ENCODE results near the gene RYR3.

Gene RYR3

DNA sequence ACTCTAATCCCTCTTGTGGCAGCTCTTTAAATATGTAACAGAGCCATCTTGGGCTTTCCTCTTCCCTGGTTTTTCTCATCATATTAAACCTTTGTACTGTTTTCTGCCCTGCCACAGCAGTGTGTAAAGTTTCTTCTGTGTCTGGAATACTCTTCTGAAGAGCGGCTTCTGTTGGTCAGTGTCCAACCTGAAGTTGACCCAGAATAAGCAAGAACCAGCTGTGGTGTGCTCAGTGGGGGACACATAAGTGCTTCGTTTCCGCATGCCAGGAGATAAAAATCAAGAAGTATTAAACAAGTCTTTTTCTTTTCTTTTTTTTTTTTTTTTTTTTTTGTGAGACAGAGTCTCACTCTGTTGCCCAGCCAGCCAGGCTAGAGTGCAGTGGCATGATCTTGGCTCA, 484.3 kb downstream of the RYR3 start:
- H3K27me3 ChIP-seq (ENCODE audit: insufficient read depth, low read length): no peaks in the 10 kb centered on the region
- H3K4me2 ChIP-seq (ENCODE audit: low read length): no peak overlapping the region
- H2BK120ac ChIP-seq (ENCODE audit: insufficient read depth, low read length, poor library complexity): no peak overlapping the region
- no peak overlapping the region for H2BK5ac ChIP-seq (ENCODE audit: low read depth, low read length, poor library complexity)
- no peak overlapping the region for H4K8ac ChIP-seq (ENCODE audit: low read depth, low read length)
- no peaks in the 10 kb centered on the region for H3K9me3 ChIP-seq (ENCODE audit: insufficient read depth, low read depth, low read length)
- H3K4me3 ChIP-seq (ENCODE audit: low read depth, low read length): no peak overlapping the region
- no peak overlapping the region for H3K9ac ChIP-seq (ENCODE audit: low read length)
- no peak overlapping the region for H3K4ac ChIP-seq (ENCODE audit: low read depth, low read length)
- no peak overlapping the region for H2AFZ ChIP-seq (ENCODE audit: insufficient read depth, low read length, poor library complexity)
- H2BK12ac ChIP-seq (ENCODE audit: low read length): no peak overlapping the region
- H2AK5ac ChIP-seq (ENCODE audit: low read length): no peak overlapping the region
- no CpG with 5 or more reads among the region's 3 CpGs for WGBS (ENCODE audit: extremely low coverage, insufficient coverage, insufficient read length)
- no peak overlapping the region for H4K91ac ChIP-seq (ENCODE audit: low read depth, low read length)
- H4K12ac ChIP-seq (ENCODE audit: low read depth, low read length): no peak overlapping the region
- no peak overlapping the region for H3K18ac ChIP-seq (ENCODE audit: low read length)
- H3K79me2 ChIP-seq (ENCODE audit: control insufficient read depth, insufficient read depth, low read length, poor library complexity): no peaks in the 10 kb centered on the region
- H3K23ac ChIP-seq (ENCODE audit: low read length): no peak overlapping the region
- peaks cover 0 to 1% of the 10 kb centered on the region in 2 experiments for H3K36me3 ChIP-seq (ENCODE audit: control insufficient read depth in 1 of 2, insufficient read depth in 2 of 2, low read length in 2 of 2)
- no peak overlapping the region for H3K14ac ChIP-seq (ENCODE audit: low read length)
- DNase-seq: no peak
- no peaks in the 10 kb centered on the region for H3K4me1 ChIP-seq (ENCODE audit: control insufficient read depth in 1 of 2, insufficient read depth in 2 of 2, low read length in 2 of 2)
- no peaks in the 10 kb centered on the region for H3K79me1 ChIP-seq (ENCODE audit: low read length)
- H3K27ac ChIP-seq (ENCODE audit: low read depth, low read length): no peak overlapping the region

- Histone ChIP-seq H4K91ac (ENCODE audit: low read depth, low read length) (no peak overlapping the region), H3K4me1 (ENCODE audit: control insufficient read depth in 1 of 2, insufficient read depth in 2 of 2, low read length in 2 of 2) (no peaks in the 10 kb centered on the region), H3K18ac (ENCODE audit: low read length) (no peak overlapping the region), H3K4ac (ENCODE audit: low read depth, low read length) (no peak overlapping the region), H3K27me3 (ENCODE audit: insufficient read depth, low read length) (no peaks in the 10 kb centered on the region), H3K4me2 (ENCODE audit: low read length) (no peak overlapping the region), H4K8ac (ENCODE audit: low read depth, low read length) (no peak overlapping the region), H2AK5ac (ENCODE audit: low read length) (no peak overlapping the region), H3K27ac (ENCODE audit: low read depth, low read length) (no peak overlapping the region), H3K9me3 (ENCODE audit: insufficient read depth, low read depth, low read length) (no peaks in the 10 kb centered on the region), H2BK5ac (ENCODE audit: low read depth, low read length, poor library complexity) (no peak overlapping the region), H3K79me1 (ENCODE audit: low read length) (no peaks in the 10 kb centered on the region), H3K23ac (ENCODE audit: low read length) (no peak overlapping the region), H3K4me3 (ENCODE audit: low read depth, low read length) (no peak overlapping the region), H3K79me2 (ENCODE audit: control insufficient read depth, insufficient read depth, low read length, poor library complexity) (no peaks in the 10 kb centered on the region), H4K12ac (ENCODE audit: low read depth, low read length) (no peak overlapping the region), H3K9ac (ENCODE audit: low read length) (no peak overlapping the region), H2AFZ (ENCODE audit: insufficient read depth, low read length, poor library complexity) (no peak overlapping the region), H3K14ac (ENCODE audit: low read length) (no peak overlapping the region), H2BK120ac (ENCODE audit: insufficient read depth, low read length, poor library complexity) (no peak overlapping the region), H2BK12ac (ENCODE audit: low read length) (no peak overlapping the region), H3K36me3 (ENCODE audit: control insufficient read depth in 1 of 2, insufficient read depth in 2 of 2, low read length in 2 of 2) (peaks cover 0 to 1% of the 10 kb centered on the region in 2 experiments)
- no peak for DNase-seq
- no CpG with 5 or more reads among the region's 2 CpGs for WGBS (ENCODE audit: extremely low coverage, insufficient coverage, insufficient read length)
Measured at GRCh38 chr15:33797651-33798050, 486.9 kb downstream of the RYR3 start.

DNA sequence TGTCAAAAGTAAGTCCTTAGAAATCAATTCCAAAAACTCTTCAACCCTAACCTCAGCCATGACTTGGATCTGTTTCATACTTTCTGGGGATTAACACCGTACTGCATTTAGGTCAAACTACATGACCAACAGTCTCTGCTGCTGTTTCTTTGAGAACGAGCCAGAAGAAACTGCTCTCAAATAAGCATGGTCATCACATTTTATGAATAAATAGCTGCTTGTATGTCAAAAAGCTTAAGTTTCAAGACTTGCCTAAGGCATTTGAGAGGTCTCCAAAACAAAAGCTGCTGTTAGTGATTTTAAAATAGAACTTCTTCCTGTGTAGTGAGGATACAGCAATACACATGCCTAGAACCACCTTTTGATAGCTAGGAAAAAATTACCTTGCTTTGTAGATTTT, 491.2 kb downstream of the RYR3 start:
- no peak overlapping the region for H3K14ac ChIP-seq (ENCODE audit: low read length)
- no peak overlapping the region for H3K4me3 ChIP-seq (ENCODE audit: low read depth, low read length)
- H2AFZ ChIP-seq (ENCODE audit: insufficient read depth, low read length, poor library complexity): no peak overlapping the region
- no peak overlapping the region for H3K9ac ChIP-seq (ENCODE audit: low read length)
- no peak overlapping the region for H4K12ac ChIP-seq (ENCODE audit: low read depth, low read length)
- no peak overlapping the region for H2BK120ac ChIP-seq (ENCODE audit: insufficient read depth, low read length, poor library complexity)
- H3K18ac ChIP-seq (ENCODE audit: low read length): no peak overlapping the region
- H3K27me3 ChIP-seq (ENCODE audit: insufficient read depth, low read length): no peaks in the 10 kb centered on the region
- H2BK5ac ChIP-seq (ENCODE audit: low read depth, low read length, poor library complexity): no peak overlapping the region
- H3K27ac ChIP-seq (ENCODE audit: low read depth, low read length): no peak overlapping the region
- no peak overlapping the region for H2AK5ac ChIP-seq (ENCODE audit: low read length)
- no peak overlapping the region for H3K23ac ChIP-seq (ENCODE audit: low read length)
- no peaks in the 10 kb centered on the region for H3K79me2 ChIP-seq (ENCODE audit: control insufficient read depth, insufficient read depth, low read length, poor library complexity)
- H3K4ac ChIP-seq (ENCODE audit: low read depth, low read length): no peak overlapping the region
- DNase-seq: no peak
- H3K9me3 ChIP-seq (ENCODE audit: insufficient read depth, low read depth, low read length): no peaks in the 10 kb centered on the region
- no peak overlapping the region for H3K4me2 ChIP-seq (ENCODE audit: low read length)
- no peak overlapping the region for H4K91ac ChIP-seq (ENCODE audit: low read depth, low read length)
- H4K8ac ChIP-seq (ENCODE audit: low read depth, low read length): no peak overlapping the region
- H3K4me1 ChIP-seq (ENCODE audit: control insufficient read depth in 1 of 2, insufficient read depth in 2 of 2, low read length in 2 of 2): no peaks in the 10 kb centered on the region
- WGBS (ENCODE audit: extremely low coverage, insufficient coverage, insufficient read length): no CpG with 5 or more reads among the region's 2 CpGs
- no peaks in the 10 kb centered on the region for H3K36me3 ChIP-seq (ENCODE audit: control insufficient read depth in 1 of 2, insufficient read depth in 2 of 2, low read length in 2 of 2)
- no peak overlapping the region for H2BK12ac ChIP-seq (ENCODE audit: low read length)
- H3K79me1 ChIP-seq (ENCODE audit: low read length): no peaks in the 10 kb centered on the region

DNA sequence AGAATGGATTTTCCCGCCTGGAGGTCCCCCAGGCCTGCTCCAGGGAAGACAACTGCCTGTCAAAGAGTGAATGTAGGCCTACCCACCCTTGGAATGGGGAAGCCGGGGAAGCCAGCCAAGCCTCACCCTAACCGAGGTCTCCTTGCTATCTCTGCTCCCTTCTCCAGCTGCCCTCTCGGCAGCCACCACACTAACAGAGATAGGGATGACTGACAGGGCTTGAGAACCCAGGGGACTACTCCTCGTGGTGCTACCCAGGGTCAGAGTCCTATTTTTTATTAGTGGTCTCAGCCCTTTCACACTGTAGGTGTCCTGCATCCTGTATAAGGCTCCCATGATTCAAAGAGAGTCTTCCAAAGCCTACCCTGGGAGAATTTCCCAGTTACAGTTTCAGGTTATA, 496.9 kb downstream of the RYR3 start:
- no peaks in the 10 kb centered on the region for H3K9me3 ChIP-seq (ENCODE audit: insufficient read depth, low read depth, low read length)
- DNase-seq: no peak
- no peak overlapping the region for H4K8ac ChIP-seq (ENCODE audit: low read depth, low read length)
- H4K12ac ChIP-seq (ENCODE audit: low read depth, low read length): no peak overlapping the region
- WGBS (ENCODE audit: extremely low coverage, insufficient coverage, insufficient read length): no CpG with 5 or more reads among the region's 5 CpGs
- peaks cover 0 to 3% of the 10 kb centered on the region in 2 experiments for H3K36me3 ChIP-seq (ENCODE audit: control insufficient read depth in 1 of 2, insufficient read depth in 2 of 2, low read length in 2 of 2)
- H3K27ac ChIP-seq (ENCODE audit: low read depth, low read length): no peak overlapping the region
- no peak overlapping the region for H3K9ac ChIP-seq (ENCODE audit: low read length)
- H2AFZ ChIP-seq (ENCODE audit: insufficient read depth, low read length, poor library complexity): no peak overlapping the region
- no peaks in the 10 kb centered on the region for H3K27me3 ChIP-seq (ENCODE audit: insufficient read depth, low read length)
- no peaks in the 10 kb centered on the region for H3K79me2 ChIP-seq (ENCODE audit: control insufficient read depth, insufficient read depth, low read length, poor library complexity)
- H4K91ac ChIP-seq (ENCODE audit: low read depth, low read length): no peak overlapping the region
- no peaks in the 10 kb centered on the region for H3K79me1 ChIP-seq (ENCODE audit: low read length)
- H3K14ac ChIP-seq (ENCODE audit: low read length): no peak overlapping the region
- no peak overlapping the region for H3K4ac ChIP-seq (ENCODE audit: low read depth, low read length)
- H3K4me1 ChIP-seq (ENCODE audit: control insufficient read depth in 1 of 2, insufficient read depth in 2 of 2, low read length in 2 of 2): no peaks in the 10 kb centered on the region
- H3K4me3 ChIP-seq (ENCODE audit: low read depth, low read length): no peak overlapping the region
- H3K23ac ChIP-seq (ENCODE audit: low read length): no peak overlapping the region
- H2BK12ac ChIP-seq (ENCODE audit: low read length): no peak overlapping the region
- no peak overlapping the region for H2BK120ac ChIP-seq (ENCODE audit: insufficient read depth, low read length, poor library complexity)
- H2BK5ac ChIP-seq (ENCODE audit: low read depth, low read length, poor library complexity): no peak overlapping the region
- H3K18ac ChIP-seq (ENCODE audit: low read length): no peak overlapping the region
- H3K4me2 ChIP-seq (ENCODE audit: low read length): no peak overlapping the region
- H2AK5ac ChIP-seq (ENCODE audit: low read length): no peak overlapping the region
